ENCODE measurements around the gene TRIOBP.

DNA sequence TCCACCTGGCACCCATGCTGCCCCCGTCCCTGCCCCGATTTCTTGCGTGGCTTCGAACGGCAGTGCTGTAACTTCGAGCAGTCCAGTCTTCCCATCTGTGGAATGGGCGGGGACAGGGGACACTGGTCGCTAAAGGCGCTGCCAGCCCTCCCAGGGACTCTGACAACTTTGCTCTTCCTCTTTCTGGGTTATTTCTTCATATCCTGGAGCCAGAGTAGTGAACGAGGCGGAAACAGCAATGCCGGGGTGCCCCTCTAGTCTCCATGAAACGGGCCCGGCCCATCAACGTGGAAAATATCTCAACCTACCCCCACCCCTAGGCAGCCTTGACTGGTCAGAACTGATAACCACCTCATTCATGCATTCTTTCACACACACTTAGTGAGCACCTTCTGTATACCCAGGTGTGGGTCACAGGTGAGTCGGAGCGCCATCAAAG, 42.8 kb downstream of the TRIOBP start:
- no peak for TF ChIP-seq POLR2A (IDR thresholded peaks at IDR 0.05)
- TF ChIP-seq, protein P1, sequence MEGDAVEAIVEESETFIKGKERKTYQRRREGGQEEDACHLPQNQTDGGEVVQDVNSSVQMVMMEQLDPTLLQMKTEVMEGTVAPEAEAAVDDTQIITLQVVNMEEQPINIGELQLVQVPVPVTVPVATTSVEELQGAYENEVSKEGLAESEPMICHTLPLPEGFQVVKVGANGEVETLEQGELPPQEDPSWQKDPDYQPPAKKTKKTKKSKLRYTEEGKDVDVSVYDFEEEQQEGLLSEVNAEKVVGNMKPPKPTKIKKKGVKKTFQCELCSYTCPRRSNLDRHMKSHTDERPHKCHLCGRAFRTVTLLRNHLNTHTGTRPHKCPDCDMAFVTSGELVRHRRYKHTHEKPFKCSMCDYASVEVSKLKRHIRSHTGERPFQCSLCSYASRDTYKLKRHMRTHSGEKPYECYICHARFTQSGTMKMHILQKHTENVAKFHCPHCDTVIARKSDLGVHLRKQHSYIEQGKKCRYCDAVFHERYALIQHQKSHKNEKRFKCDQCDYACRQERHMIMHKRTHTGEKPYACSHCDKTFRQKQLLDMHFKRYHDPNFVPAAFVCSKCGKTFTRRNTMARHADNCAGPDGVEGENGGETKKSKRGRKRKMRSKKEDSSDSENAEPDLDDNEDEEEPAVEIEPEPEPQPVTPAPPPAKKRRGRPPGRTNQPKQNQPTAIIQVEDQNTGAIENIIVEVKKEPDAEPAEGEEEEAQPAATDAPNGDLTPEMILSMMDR (IDR thresholded peaks at IDR 0.05), result no peak

Measured in Peyer's patch (tissue), 4 donors.